Peyer's patch (tissue), 4 donors: Measurements from ENCODE around the gene LRRC75A. TPM values are rescaled to one million over a fixed set of nuclear protein-coding genes. Genes with fewer than 3 reads are reported as not detected.

Experiments used
- DNase-seq, 3 donors: peaks; one replicate each; pipeline ENCODE4 v3.0.0-alpha.2; 2017 to 2019
- H3K27ac ChIP-seq, 4 donors: fragments of 200-600 bp; sonication (generic); one replicate each; pipeline ENCODE4 v1.5.1; 2016 to 2019
- H3K27me3 ChIP-seq, 2 donors: fragments of 200-600 bp; sonication (generic); one replicate each; pipeline ENCODE4 v1.5.1; 2019
- H3K36me3 ChIP-seq, 3 donors: fragments of 200-600 bp; sonication (generic); one replicate each; pipeline ENCODE4 v1.5.1; 2016 to 2019
- H3K4me1 ChIP-seq, 4 donors: fragments of 200-600 bp; sonication (generic); one replicate each; pipeline ENCODE4 v1.5.1; 2016 to 2019
- H3K4me3 ChIP-seq, 4 donors: fragments of 200-600 bp; sonication (generic); 1 replicate in 3 of 4; 2 replicates in 1 of 4; pipeline ENCODE4 v1.5.1; 2016 to 2019; ENCODE audit warnings: mild to moderate bottlenecking in 1 of 4
- H3K9me3 ChIP-seq, 4 donors: fragments of 200-600 bp; sonication (generic); one replicate each; pipeline ENCODE4 v1.5.1; 2016 to 2019; ENCODE audit warnings: mild to moderate bottlenecking in 1 of 4
- POLR2A ChIP-seq, 2 donors: fragments of 450-650 bp; IDR thresholded peaks; one replicate each; pipeline ENCODE4 v1.5.1; 2017; ENCODE audit warnings: antibody characterized with exemption in 2 of 2, mild to moderate bottlenecking in 2 of 2, moderate library complexity in 2 of 2
- total RNA-seq, 4 donors: library from RNA; depleted of rRNA; stranded (reverse); fragments of >200 nt; gene quantifications; one replicate each; pipeline ENCODE4 v1.1.0, GENCODE V29; 2016
- TF ChIP-seq, protein P1 (sequence below), 6 experiments: fragments of 450-650 bp in 4 of 6; fragments of 200-600 bp in 2 of 6; sonication (generic) in 1 of 6; IDR thresholded peaks; one replicate each; pipeline ENCODE4 v1.5.1; 2017 to 2019; ENCODE audit warnings: antibody characterized with exemption in 6 of 6, mild to moderate bottlenecking in 3 of 6, moderate library complexity in 1 of 6

The LRRC75A gene
- total RNA-seq, 4 donors from 2014 or later = 48.7 to 213 (median 187) TPM

DNA sequence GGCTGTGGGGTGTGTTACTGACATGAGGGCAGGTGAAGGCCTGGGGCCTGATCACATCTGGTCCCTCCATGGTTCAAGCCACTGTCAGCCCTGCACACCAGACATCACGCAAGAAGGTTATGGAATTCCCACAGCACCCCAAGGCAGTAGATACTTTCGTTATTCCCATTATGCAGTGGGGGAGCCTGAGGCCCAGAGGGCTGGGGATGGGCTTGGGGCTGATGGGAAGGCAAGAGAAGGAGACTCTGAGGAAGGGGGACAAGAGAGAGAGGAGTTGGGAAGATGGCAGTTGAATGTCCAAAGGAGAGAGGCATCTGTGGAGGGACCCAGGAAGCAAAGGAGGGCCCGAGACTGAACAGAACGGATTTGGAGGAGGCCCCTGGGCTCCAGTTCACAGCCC lies 42.0 kb downstream of the LRRC75A start:
- TF ChIP-seq, protein P1, sequence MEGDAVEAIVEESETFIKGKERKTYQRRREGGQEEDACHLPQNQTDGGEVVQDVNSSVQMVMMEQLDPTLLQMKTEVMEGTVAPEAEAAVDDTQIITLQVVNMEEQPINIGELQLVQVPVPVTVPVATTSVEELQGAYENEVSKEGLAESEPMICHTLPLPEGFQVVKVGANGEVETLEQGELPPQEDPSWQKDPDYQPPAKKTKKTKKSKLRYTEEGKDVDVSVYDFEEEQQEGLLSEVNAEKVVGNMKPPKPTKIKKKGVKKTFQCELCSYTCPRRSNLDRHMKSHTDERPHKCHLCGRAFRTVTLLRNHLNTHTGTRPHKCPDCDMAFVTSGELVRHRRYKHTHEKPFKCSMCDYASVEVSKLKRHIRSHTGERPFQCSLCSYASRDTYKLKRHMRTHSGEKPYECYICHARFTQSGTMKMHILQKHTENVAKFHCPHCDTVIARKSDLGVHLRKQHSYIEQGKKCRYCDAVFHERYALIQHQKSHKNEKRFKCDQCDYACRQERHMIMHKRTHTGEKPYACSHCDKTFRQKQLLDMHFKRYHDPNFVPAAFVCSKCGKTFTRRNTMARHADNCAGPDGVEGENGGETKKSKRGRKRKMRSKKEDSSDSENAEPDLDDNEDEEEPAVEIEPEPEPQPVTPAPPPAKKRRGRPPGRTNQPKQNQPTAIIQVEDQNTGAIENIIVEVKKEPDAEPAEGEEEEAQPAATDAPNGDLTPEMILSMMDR (IDR thresholded peaks at IDR 0.05) = no peak
- TF ChIP-seq POLR2A (IDR thresholded peaks at IDR 0.05) = no peak
- Histone ChIP-seq H3K4me3 (no peak overlapping the region), H3K4me1 (peaks cover 0 to 15% (median 0%) of the 10 kb centered on the region in 4 donors), H3K27me3 (no peaks in the 10 kb centered on the region), H3K9me3 (no peaks in the 10 kb centered on the region), H3K27ac (no peak overlapping the region), H3K36me3 (peaks cover 0 to 37% (median 0%) of the 10 kb centered on the region in 3 donors)
- no peak for DNase-seq

DNA sequence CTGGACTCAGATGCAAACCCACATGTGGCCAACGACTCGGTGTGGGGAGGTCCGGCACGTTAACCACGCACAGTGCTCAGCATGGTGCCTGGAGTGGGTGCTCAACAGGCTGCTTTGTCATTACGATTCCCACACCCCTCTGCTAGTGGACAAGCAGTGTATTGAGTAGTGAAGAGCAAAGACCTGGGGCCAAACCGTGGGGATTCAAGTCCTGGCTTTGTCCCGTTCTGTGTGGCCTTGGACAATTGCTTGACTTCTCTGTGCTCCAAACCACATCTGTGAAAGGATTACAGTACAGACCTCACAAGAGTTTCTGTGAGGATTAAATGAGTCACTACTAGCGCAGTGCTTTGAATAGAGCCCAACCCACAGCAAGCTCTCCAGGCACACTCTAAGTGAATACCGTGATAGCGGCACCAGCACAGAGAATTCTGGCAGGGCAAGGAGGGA lies 42.8 kb downstream of the LRRC75A start:
- Histone ChIP-seq H3K4me3 (no peak overlapping the region), H3K9me3 (no peaks in the 10 kb centered on the region), H3K27ac (no peak overlapping the region), H3K36me3 (peaks cover 0 to 43% (median 0%) of the 10 kb centered on the region in 3 donors), H3K4me1 (peaks cover 0 to 24% (median 0%) of the 10 kb centered on the region in 4 donors), H3K27me3 (no peaks in the 10 kb centered on the region)
- TF ChIP-seq, protein P1 (IDR thresholded peaks at IDR 0.05) = no peak
- TF ChIP-seq POLR2A (IDR thresholded peaks at IDR 0.05) = no peak
- no peak for DNase-seq

DNA sequence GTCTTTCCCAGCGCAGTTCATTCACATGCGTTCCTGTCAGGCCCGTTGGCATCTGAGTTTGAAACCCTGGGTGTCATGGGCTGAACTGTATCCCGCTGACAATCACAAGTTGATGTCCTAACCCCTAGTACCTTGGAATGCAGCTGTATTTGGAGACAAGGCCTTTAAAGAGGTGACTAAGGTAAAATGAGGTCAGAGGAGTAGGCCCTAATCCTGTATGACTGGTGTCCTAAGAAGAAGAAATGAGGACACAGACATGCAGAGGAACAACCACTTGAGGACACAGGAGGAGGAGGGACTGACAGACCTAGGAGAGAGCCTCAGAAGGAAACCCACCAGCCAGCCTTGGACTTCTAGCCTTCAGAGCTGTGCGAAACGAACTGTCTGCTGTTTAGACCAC lies 43.5 kb downstream of the LRRC75A start:
- TF ChIP-seq, protein P1 (IDR thresholded peaks at IDR 0.05) = no peak
- no peak for TF ChIP-seq POLR2A (IDR thresholded peaks at IDR 0.05)
- no peak for DNase-seq
- peaks cover 0 to 50% (median 0%) of the 10 kb centered on the region in 3 donors for H3K36me3 ChIP-seq
- H3K9me3 ChIP-seq = no peaks in the 10 kb centered on the region
- H3K27me3 ChIP-seq = no peaks in the 10 kb centered on the region
- H3K27ac ChIP-seq = no peak overlapping the region
- H3K4me3 ChIP-seq = no peak overlapping the region
- peaks cover 0 to 29% (median 0%) of the 10 kb centered on the region in 4 donors for H3K4me1 ChIP-seq

DNA sequence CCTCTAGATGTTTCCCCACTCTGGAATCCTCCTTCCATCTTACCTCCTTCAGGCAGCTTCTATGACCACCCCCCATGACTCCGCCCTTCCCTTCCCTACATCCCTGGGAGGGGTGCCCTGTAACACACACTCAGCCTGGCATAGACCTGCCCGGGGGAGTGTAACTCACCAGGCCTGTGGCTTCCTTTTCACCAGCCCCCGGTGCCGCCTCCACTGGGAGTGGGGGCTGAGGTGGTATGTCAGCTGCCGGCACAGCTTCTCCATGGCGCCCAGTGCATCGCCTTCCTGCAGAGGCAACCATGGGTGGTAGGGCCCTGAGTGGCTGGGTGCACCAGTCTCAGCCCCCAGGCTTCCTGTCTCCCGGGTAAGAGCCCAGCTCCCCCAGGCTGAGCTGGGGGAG lies 44.3 kb downstream of the LRRC75A start:
- peaks cover 0 to 38% (median 0%) of the 10 kb centered on the region in 4 donors for H3K4me1 ChIP-seq
- H3K36me3 ChIP-seq = peaks cover 0 to 58% (median 0%) of the 10 kb centered on the region in 3 donors
- TF ChIP-seq, protein P1 (IDR thresholded peaks at IDR 0.05) = no peak
- no peak for TF ChIP-seq POLR2A (IDR thresholded peaks at IDR 0.05)
- no peak overlapping the region for H3K27ac ChIP-seq
- H3K4me3 ChIP-seq = no peak overlapping the region
- no peaks in the 10 kb centered on the region for H3K9me3 ChIP-seq
- no peaks in the 10 kb centered on the region for H3K27me3 ChIP-seq
- DNase-seq = no peak

DNA sequence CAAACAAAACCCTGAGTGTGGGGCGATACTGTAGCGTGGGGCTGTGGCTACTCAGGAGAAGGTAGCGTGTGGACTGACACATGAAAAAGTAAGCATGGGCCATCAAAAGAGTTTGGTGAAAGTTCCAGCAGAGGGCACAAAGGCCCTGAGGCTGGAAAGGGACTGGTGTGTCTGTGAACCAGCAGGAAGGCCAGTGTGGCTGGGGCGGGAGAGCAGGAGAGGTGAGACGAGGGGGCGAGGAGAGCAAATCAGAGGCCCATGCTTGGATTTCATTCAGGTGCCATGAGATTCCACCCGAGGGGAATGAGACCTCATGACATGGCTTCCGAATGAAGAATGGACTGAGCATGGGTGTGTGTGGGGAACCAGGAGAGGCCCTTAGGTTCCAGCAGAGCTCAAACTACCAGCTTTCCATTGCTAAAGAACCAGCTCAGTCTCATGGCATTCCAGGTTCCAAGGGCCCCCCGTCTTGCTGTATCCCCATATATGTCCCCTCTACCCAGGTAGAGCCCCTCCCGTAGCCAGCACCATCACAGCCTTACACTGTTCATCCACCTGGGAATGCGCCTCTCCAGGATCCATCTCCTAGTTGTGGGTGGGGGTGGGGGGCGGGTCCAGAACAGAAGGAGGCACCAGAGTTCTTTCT lies 45.5 kb downstream of the LRRC75A start:
- no peak for TF ChIP-seq POLR2A (IDR thresholded peaks at IDR 0.05)
- TF ChIP-seq, protein P1 (IDR thresholded peaks at IDR 0.05) = peak in 2 of 6 experiments; percentile 9 to 14
- no peaks in the 10 kb centered on the region for H3K27me3 ChIP-seq
- H3K9me3 ChIP-seq = no peaks in the 10 kb centered on the region
- H3K36me3 ChIP-seq = peaks cover 0 to 70% (median 0%) of the 10 kb centered on the region in 3 donors
- no peak for DNase-seq
- H3K4me3 ChIP-seq = no peak overlapping the region
- H3K27ac ChIP-seq = peak overlapping the region in 2 of 4 donors; percentile 32 to 80
- H3K4me1 ChIP-seq = peaks cover 0 to 49% (median 0%) of the 10 kb centered on the region in 4 donors
